HG02938 (cell line): ENCODE data around the gene PRSS21.

Experiments used
- ATAC-seq: cut with Tn5 transposase; IDR thresholded peaks from one replicate; pipeline ENCODE4 v1.9.1; 2021; ENCODE audit warnings: mild to moderate bottlenecking, moderate library complexity; ENCODE audit not compliant: unreplicated experiment

Gene PRSS21

DNA sequence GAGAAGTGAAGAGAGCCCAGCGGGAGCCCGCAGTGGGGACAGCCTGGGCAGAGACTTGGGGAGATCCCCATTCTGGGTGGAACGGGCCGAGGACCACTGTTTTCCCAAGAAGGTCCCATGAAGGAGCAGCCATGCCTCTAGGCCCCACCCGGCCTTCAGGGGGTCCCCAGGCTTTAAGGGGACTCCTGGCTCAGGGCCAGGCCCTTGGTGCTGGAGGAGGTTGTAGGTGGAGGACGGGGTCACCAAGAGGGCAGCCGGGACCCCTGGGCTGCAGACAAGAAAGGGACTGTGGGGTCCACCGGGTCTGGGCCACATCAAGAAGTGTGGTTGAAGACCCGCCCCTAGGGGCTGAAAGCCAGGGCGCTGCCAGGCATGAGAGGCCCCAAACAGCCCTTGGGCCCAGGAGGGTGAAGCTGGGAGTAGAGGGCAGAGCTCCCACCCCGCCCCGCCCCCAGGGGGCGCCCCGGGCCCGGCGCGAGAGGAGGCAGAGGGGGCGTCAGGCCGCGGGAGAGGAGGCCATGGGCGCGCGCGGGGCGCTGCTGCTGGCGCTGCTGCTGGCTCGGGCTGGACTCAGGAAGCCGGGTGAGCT, at the start of gene PRSS21:
PRSS21 (plus strand) TSS at position 487 of the 589 bp plus-strand sequence; CDS start at position 519, 32 bp downstream.
- no peak for ATAC-seq

DNA sequence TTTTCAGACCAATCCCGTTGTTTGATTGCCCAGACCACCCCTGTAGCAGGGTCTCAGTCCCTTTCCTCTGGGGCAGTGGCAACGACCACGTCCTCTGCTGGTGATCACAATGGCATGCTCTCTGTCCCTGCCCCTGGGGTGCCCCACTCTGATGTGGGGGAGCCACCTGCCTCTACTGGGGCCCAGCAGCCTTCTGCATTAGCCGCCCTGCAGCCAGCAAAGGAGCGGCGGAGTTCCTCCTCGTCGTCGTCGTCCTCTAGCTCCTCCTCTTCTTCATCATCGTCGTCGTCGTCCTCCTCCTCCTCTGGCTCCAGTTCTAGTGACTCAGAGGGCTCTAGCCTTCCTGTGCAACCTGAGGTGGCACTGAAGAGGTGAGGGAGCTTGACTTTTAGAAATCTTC, 49.1 kb upstream of the PRSS21 start:
- no peak for ATAC-seq

DNA sequence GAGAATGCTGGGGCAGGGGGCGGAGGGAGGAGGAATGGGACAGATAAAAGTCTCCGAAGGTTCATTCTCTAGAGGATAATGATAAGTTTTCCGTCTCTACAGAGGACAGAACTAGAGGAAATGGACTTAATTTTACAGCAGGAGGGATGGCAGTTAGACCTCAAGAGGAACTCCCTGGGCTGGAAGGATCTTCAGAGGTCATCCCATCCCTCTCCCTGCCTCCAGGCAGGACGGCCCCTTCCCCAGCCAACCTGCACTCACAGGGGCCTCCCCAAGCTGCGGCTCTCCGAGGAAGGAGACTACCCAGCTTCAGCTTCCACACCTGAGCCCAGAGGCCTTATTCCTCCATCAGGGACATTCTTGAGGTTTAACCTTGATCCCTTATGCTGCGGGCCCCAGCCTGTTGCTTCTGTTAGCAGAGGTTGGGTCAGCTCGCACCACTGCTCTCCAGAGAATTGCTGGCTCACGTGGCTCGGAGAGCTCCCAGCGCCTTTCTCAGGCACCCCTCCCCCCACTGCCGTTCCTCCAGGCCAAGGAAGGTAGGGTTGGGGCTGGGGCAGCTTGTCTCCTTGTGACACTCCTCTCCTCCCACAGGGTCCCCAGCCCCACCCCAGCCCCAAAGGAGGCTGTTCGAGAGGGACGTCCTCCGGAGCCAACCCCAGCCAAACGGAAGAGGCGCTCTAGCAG, 48.5 kb upstream of the PRSS21 start:
- ATAC-seq = no peak

DNA sequence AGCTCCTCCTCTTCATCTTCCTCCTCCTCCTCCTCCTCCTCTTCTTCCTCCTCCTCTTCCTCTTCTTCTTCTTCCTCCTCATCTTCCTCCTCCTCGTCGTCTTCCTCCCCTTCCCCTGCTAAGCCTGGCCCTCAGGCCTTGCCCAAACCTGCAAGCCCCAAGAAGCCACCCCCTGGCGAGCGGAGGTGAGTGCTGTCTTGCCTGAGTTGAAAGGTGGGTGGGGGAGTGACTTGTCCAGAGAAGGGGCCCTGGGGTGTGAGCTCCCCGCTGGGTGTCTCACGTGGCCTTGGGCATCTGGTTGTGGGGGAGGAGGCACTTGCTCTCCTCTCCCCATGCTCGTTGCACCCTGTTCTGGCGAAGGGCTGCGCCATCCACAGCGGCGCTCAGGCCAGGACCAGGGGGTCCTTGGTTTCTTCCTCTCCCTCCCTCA, 47.9 kb upstream of the PRSS21 start:
- no peak for ATAC-seq

DNA sequence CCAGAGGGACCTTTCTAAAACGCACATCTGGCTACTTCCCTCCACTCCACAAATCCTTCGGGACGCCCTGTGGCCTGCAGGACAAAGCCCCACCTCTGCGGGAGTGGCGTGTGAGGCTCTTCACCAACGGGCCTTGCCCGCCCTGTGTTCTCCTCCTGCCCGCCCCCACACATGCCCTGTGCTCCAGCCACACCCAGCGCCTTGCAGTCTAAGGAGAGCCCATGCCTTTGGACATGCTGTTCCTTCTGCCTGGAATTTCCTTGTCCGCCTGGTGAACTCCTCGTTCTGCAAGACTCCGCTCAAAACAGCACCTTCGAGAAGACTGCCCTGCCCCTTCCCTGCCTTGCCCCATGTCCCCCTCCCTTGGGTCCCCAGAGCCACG, 47.4 kb upstream of the PRSS21 start:
- ATAC-seq = no peak

DNA sequence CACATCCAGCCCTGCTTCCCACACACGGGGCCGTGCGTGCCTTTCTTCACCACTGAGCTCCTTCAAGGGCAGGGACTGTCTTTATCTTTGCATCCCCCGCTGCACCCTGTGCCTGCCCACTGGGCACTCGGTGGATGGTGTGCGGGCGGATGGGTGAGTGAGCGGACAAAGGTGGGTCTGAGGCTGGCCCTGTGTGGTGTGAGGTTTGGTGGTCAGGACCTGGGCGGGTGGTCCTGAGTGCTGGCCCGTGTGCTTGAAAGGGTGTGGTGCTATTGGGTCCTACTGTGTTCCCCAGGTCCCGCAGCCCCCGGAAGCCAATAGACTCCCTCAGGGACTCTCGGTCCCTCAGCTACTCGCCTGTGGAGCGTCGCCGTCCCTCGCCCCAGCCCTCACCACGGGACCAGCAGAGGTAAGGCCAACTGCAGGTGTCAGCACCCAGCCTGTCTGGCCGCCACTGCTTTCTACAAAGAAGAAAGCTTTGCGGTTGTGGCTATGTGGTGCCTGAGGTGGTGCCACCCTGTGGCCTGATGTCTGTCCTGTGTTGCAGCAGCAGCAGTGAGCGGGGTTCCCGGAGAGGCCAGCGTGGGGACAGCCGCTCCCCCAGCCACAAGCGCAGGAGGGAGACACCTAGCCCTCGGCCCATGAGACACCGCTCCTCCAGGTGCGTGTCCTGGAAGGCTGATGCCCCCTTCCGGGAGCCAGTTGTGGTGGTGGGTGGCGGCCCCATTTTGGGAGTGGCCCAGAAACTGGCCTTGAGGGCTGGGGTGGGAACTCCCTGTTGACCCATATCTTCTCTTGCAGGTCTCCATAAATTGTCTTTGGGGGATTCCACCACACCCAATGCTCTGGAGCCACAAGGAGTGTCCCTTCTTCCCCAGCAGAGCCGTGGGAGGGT, 46.7 kb upstream of the PRSS21 start:
- no peak for ATAC-seq

GRCh38 chr16:2771496-2772402, 45.3 kb upstream of the PRSS21 start:
- no peak for ATAC-seq

DNA sequence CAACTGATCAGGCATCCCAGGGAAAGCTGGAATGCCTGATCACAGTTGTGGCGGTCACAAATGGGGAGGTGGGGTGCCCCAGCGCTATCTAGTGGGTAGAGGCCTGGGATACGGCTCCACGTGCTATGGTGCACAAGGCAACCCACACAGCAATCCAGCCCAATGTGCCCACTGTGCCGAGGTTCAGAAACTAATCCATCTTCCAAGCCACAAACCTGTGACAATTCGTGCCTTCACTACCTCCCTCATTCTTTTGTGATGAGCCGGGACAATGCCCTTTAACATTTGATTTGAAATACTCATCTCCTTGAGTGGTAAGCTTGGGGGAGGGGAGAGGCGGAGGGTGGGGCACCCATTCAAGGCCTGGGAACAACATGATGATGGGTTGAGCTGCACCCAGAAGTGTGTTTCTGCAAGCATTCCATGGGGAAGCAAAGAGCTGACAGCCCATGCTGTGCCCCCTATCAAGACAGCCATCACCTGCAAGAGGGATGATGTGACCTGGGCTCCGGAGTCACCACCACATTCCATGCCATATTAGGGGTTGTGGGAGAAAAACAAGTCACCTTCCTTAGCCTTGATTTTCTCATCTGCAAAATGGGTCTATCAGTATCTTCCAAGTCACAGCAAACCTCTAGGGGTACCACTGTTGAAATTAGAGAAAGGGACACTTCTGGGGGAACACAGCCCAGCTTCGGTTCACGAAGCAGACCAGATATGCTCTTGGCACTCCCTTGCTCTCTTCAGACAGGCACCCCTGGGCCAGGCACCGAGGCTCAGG, 43.7 kb upstream of the PRSS21 start:
- no peak for ATAC-seq

GRCh38 chr16:2774161-2774891, 42.7 kb upstream of the PRSS21 start:
- no peak for ATAC-seq

DNA sequence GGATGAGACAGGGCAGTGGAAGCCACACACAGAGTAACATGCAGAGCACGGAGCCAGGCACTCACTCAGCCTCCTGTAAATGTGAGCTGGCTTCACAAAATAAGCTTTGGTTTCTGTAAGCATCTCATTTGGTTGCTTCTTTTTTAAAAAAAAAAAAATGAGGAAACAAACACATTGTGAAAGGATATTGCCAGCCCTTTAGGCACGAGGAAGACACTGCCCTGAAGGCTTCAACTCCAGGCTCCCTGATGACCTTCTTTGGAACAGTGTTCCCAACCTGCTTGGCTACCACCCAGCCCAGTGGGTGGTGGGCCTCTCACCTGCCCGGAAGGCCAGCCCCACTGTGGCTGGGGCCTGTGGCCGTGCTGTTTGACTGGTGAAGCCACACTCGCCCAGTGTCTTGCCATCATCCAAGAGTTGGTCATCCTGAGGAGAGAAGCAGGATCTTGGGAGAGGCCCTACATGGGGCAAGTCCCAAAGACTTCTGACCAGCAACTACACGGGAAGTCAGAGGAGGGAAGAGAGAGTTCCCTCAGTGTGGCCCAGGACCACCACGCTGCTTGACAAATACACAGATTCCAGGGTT, 41.8 kb upstream of the PRSS21 start:
- no peak for ATAC-seq

- no peak for ATAC-seq
These were observed 41.1 kb upstream of the PRSS21 start for GRCh38 chr16:2775765-2776499.

GRCh38 chr16:2776500-2777139, 40.4 kb upstream of the PRSS21 start:
- ATAC-seq = peak; percentile 27

DNA sequence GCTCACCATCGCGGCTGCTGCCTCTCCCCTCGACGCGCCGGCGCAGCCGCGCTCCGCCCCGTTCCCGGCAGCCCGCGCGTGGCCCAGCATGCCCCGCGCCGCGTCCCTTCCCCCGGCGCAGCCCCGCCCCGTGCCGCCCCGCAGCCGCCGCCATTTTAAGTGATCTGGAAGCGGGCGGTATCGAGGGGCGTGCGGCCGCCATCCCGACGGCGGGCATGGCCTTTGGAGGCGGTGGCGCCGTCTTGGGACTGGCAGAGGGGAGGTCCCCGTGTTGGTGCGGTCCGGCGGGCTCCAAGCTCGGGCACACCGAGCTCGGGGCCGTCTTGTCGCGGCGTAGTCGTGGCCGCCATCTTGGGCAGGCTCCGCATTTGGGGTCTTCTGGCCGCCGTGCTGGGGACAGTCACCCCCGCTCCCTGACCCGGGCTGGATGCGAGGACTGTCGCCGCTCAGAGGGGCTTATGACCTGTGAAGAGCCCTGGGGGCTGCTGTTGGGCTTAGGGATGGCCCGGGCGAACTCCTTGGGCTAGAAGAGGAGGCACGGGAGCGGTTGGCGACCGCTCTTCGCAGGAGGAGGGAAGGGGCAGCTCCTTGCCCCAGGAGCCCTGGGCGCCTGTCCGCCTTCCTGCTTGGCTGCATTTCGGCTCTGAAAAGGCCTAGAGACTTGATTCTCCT, 39.7 kb upstream of the PRSS21 start, which contains the start of gene ELOB:
ELOB (minus strand) TSS at position 50 of the 672 bp plus-strand sequence; CDS start at position 9, 41 bp downstream.
- ATAC-seq = peak; percentile 61

- ATAC-seq = peak; percentile 6
These were observed 39.0 kb upstream of the PRSS21 start for GRCh38 chr16:2777903-2778629.

DNA sequence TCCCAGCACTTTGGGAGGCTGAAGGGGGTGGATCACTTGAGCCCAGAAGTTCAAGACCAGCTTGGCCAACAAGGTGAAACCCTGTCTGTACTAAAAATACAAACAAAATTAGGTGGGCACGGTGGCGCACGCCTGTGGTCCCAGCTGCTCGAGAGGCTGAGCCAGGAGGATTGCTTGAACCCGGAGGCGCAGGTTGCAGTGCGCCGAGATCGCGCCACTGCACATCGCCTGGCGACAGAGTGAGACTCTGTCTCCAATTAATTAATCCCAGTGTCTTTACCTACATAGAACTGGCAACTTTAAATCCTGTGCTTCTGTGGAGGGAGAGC, 38.4 kb upstream of the PRSS21 start:
- no peak for ATAC-seq

GRCh38 chr16:2779151-2779920, 37.7 kb upstream of the PRSS21 start:
- ATAC-seq = no peak
